Ishikawa (cell line): Measurements from ENCODE around the gene GADD45B.

ENCODE experiments used
- CEBPB ChIP-seq: IDR thresholded peaks from 2 replicates; pipeline ENCODE4 v1.6.1; 2012
- CREB1 ChIP-seq: IDR thresholded peaks from 2 replicates; pipeline ENCODE4 v1.6.1; 2012; ENCODE audit warnings: low read depth
- EGR1 ChIP-seq: IDR thresholded peaks from 2 replicates; pipeline ENCODE4 v1.6.1; 2012
- EP300 ChIP-seq: IDR thresholded peaks from 2 replicates; pipeline ENCODE4 v1.6.1; 2012; ENCODE audit warnings: borderline replicate concordance
- FOXM1 ChIP-seq: IDR thresholded peaks from 2 replicates; pipeline ENCODE4 v1.6.1; 2012; ENCODE audit warnings: low read depth, borderline replicate concordance
- NFIC ChIP-seq: IDR thresholded peaks from 2 replicates; pipeline ENCODE4 v1.6.1; 2012
- RAD21 ChIP-seq: IDR thresholded peaks from 2 replicates; pipeline ENCODE4 v1.6.1; 2012; ENCODE audit warnings: low read depth
- TAF1 ChIP-seq: IDR thresholded peaks from 2 replicates; pipeline ENCODE4 v1.6.1; 2012; ENCODE audit warnings: low read depth, mild to moderate bottlenecking
- TCF12 ChIP-seq: IDR thresholded peaks from 2 replicates; pipeline ENCODE4 v1.6.1; 2012; ENCODE audit warnings: low read depth
- TEAD4 ChIP-seq: IDR thresholded peaks from 2 replicates; pipeline ENCODE4 v1.6.1; 2012
- YY1 ChIP-seq: IDR thresholded peaks from 2 replicates; pipeline ENCODE4 v1.6.1; 2012; ENCODE audit warnings: low read depth
- ZBTB7A ChIP-seq: IDR thresholded peaks from 2 replicates; pipeline ENCODE4 v1.6.1; 2012; ENCODE audit warnings: low read depth
- TF ChIP-seq, protein P1 (sequence below): IDR thresholded peaks from 2 replicates; pipeline ENCODE4 v1.6.1; 2012
- TF ChIP-seq, protein P2 (sequence below): IDR thresholded peaks from 2 replicates; pipeline ENCODE4 v1.6.1; 2012; ENCODE audit warnings: low read depth, mild to moderate bottlenecking
- TF ChIP-seq, protein P3 (sequence below): IDR thresholded peaks from 2 replicates; pipeline ENCODE4 v1.6.1; 2012

The GADD45B gene

DNA sequence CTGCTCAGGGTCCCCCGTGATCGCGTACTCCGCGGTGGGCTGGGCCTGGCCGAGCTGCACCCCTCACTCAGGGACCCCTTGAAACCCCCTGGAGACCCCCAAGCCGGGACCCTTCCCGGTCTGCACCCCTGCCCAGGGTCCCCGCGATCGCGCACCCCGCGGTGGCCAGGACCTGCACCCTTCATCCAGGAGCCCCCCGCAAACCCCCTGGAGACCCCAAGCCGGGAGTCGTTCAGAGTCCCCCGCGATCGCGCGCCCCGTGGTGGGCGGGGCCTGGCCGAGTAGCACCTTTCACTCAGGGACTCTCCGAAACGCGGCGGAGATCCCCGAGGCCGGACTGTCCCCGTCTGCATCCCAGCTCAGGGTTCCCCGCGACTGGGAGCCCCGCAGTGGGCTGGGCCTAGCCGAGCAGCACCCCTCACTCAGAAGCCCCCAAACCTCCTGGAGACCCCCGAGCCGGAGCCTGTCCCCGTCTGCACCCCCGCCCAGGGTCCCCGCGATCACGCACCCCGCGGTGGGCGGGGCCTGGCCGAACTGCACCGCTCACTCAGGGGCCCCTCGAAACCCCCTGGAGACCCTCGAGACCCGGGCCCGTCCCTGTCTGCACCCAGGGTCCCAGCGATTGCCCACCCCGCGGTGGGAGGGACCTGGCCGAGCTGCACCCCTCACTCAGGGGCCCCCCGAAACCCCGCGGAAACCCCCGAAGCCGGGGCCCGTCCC lies 19.9 kb upstream of the GADD45B start:
- no peak for TF ChIP-seq YY1
- TF ChIP-seq ZBTB7A = peak; percentile 97
- TF ChIP-seq TAF1 = no peak; the same call in 1 of the 2 replicates

DNA sequence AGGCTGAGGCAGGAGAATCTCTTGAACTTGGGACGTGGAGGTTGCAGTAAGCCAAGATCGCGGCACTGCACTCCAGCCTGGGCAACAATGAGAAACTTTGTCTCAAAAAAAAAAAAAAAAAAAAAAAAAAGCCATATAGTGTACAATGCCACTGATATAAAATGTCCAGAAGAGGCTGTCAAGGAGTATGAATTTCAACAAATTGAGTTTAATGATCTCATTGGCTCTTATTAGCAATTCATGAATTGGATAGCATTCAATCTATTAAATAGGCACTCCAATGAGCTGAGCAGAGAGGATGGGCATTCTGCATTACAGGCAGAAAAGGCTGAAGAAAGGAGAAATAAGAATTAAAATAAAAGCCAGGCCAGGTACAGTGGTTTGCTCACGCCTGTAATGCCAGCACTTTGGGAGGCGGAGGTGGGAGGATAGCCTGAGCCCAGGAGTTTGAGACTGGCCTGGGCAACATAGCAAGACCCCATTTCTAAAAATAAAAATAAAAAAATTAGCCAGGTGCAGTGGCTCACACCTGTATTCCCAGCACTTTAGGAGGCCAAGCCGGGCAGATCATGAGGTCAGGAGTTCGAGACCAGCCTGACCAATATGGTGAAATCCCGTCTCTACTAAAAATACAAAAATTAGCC lies 18.4 kb upstream of the GADD45B start:
- TF ChIP-seq EGR1 = no peak

DNA sequence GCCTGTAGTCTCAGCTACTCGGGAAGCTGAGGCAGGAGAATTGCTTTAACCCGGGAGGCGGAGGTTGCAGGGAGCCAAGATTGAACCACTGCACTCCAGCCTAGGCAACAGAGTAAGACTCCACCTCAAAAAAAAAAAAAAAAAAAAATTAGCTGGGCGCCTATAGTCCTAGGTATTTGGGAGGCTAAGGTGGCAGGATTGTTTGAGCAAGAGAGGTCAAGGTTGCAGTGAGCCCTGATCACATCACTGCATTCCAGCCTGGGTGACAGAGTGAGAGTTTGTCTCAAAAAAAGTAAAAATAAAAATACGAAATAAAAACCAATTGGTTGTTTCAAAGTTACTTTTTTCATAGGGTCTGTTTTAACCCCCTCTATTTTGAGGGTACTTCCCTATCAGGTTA lies 17.9 kb upstream of the GADD45B start:
- no peak for TF ChIP-seq YY1
- no peak for TF ChIP-seq TEAD4
- TF ChIP-seq, protein P1, sequence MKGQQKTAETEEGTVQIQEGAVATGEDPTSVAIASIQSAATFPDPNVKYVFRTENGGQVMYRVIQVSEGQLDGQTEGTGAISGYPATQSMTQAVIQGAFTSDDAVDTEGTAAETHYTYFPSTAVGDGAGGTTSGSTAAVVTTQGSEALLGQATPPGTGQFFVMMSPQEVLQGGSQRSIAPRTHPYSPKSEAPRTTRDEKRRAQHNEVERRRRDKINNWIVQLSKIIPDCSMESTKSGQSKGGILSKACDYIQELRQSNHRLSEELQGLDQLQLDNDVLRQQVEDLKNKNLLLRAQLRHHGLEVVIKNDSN = no peak
- no peak for TF ChIP-seq TCF12
- TF ChIP-seq FOXM1 = no peak
- TF ChIP-seq, protein P2, sequence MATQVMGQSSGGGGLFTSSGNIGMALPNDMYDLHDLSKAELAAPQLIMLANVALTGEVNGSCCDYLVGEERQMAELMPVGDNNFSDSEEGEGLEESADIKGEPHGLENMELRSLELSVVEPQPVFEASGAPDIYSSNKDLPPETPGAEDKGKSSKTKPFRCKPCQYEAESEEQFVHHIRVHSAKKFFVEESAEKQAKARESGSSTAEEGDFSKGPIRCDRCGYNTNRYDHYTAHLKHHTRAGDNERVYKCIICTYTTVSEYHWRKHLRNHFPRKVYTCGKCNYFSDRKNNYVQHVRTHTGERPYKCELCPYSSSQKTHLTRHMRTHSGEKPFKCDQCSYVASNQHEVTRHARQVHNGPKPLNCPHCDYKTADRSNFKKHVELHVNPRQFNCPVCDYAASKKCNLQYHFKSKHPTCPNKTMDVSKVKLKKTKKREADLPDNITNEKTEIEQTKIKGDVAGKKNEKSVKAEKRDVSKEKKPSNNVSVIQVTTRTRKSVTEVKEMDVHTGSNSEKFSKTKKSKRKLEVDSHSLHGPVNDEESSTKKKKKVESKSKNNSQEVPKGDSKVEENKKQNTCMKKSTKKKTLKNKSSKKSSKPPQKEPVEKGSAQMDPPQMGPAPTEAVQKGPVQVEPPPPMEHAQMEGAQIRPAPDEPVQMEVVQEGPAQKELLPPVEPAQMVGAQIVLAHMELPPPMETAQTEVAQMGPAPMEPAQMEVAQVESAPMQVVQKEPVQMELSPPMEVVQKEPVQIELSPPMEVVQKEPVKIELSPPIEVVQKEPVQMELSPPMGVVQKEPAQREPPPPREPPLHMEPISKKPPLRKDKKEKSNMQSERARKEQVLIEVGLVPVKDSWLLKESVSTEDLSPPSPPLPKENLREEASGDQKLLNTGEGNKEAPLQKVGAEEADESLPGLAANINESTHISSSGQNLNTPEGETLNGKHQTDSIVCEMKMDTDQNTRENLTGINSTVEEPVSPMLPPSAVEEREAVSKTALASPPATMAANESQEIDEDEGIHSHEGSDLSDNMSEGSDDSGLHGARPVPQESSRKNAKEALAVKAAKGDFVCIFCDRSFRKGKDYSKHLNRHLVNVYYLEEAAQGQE = no peak
- TF ChIP-seq ZBTB7A = no peak
- TF ChIP-seq EP300 = no peak
- no peak for TF ChIP-seq NFIC
- no peak for TF ChIP-seq RAD21
- TF ChIP-seq, protein P3, sequence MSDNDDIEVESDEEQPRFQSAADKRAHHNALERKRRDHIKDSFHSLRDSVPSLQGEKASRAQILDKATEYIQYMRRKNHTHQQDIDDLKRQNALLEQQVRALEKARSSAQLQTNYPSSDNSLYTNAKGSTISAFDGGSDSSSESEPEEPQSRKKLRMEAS = no peak
- no peak for TF ChIP-seq TAF1
- no peak for TF ChIP-seq EGR1
- TF ChIP-seq CEBPB = no peak
- TF ChIP-seq CREB1 = no peak

DNA sequence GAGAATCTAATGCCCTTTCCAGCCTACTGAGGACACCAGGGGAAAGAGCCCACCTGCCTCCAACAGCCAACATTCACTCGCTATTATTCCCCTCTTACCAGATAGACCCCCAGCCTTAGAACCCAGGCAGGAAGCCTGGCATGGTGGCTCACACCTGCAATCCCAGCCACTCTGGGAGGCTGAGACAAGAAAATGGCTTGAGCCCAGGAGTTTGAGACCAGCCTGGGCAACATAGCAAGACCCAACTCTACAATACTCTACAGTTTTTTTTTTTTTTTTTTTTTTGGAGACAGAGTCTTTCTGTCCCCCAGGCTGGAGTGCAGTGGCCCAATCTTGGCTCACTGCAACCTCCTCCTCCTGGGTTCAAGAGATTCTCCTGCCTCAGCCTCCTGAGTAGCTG lies 15.7 kb upstream of the GADD45B start:
- TF ChIP-seq, protein P3 = no peak
- TF ChIP-seq, protein P2 = no peak
- no peak for TF ChIP-seq CEBPB
- no peak for TF ChIP-seq NFIC
- no peak for TF ChIP-seq FOXM1
- no peak for TF ChIP-seq EGR1
- TF ChIP-seq YY1 = no peak
- no peak for TF ChIP-seq TAF1
- TF ChIP-seq TEAD4 = no peak

DNA sequence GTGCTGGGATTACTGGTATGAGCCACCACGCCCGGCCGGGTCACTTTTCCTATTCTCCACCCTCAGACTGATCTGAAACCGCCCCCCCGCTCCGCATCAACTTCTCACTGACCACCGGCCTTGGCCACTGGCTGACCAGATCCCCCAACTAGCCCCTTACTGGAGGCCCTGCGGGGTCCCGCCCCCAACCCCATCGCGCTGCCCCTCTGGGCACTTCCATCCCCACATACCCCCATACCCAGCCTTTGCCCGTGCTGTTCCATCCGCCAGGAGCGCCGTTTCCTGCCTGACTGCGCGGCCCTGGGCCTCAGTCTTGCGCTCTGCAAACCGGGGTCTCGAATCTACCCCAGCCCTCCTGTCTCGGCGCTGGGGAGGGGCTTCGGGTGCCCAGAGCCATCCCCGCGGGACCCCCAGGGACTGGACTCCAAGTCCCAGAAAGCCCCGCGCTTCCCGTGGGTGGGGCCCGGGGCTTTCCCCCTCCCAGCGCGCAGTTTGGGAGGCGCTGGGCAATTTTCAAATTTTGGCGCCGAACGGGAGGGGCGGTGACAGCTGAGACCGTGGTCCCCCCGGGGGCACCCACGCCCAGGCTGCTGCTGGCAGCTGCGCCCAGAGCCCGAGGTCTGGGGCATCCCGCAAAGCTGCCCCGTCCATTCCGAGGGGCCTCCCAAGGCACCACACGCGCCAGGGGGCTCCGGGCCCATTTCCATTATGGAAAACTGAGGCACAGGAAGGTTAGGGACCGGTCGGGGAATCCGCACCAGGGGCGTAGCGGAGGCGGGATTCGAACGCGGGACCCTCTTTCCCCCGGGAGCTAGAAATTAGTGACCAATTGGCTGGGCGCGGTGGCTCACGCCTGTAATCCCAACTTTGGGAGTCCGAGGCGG lies 13.9 kb upstream of the GADD45B start:
- TF ChIP-seq EP300 = no peak
- TF ChIP-seq, protein P3 = no peak; the same call in 1 of the 2 replicates
- TF ChIP-seq, protein P1 = no peak
- TF ChIP-seq, protein P2 = no peak
- no peak for TF ChIP-seq CREB1
- peak; percentile 52 for TF ChIP-seq YY1
- TF ChIP-seq TEAD4 = no peak
- TF ChIP-seq ZBTB7A = peak; percentile 95
- TF ChIP-seq CEBPB = no peak
- peak; percentile 95 for TF ChIP-seq FOXM1
- TF ChIP-seq NFIC = peak; percentile 38; the same call in 1 of the 2 replicates
- peak; percentile 43 for TF ChIP-seq TAF1
- TF ChIP-seq RAD21 = no peak
- TF ChIP-seq EGR1 = 0 out of 2 replicates have a peak, but pooled peaks have one; percentile 32
- peak; percentile 33; the same call in 1 of the 2 replicates for TF ChIP-seq TCF12
